ENCODE results near the gene ZNF500.

GRCh38 chr16:4775005-4775404, 8.0 kb upstream of the ZNF500 start:
- no peak for TF ChIP-seq REST (IDR thresholded peaks at IDR 0.05; ENCODE audit: insufficient read depth in 1 of 2, low read depth in 2 of 2, low read length in 2 of 2)
- no peak for TF ChIP-seq TAF1 (IDR thresholded peaks at IDR 0.05; ENCODE audit: borderline replicate concordance, insufficient read depth, low read length)
- TF ChIP-seq SIN3A (IDR thresholded peaks at IDR 0.05; ENCODE audit: borderline replicate concordance, insufficient read depth, low read length), result no peak
- TF ChIP-seq FOXP2 (optimal IDR thresholded peaks at IDR 0.05; ENCODE audit: borderline replicate concordance, extremely low read depth, extremely low read length, insufficient read depth), result no peak
- TF ChIP-seq POLR2AphosphoS5 (IDR thresholded peaks at IDR 0.05; ENCODE audit: low read depth, low read length), result no peak
